Middle frontal gyrus (tissue), 1 donor: ENCODE data around the gene INHA.

Experiments used
- DNase-seq: peaks from one replicate; pipeline ENCODE4 v3.0.0-alpha.2; 2015; ENCODE audit warnings: low spot score; ENCODE audit errors: extremely low spot score

Gene INHA

DNA sequence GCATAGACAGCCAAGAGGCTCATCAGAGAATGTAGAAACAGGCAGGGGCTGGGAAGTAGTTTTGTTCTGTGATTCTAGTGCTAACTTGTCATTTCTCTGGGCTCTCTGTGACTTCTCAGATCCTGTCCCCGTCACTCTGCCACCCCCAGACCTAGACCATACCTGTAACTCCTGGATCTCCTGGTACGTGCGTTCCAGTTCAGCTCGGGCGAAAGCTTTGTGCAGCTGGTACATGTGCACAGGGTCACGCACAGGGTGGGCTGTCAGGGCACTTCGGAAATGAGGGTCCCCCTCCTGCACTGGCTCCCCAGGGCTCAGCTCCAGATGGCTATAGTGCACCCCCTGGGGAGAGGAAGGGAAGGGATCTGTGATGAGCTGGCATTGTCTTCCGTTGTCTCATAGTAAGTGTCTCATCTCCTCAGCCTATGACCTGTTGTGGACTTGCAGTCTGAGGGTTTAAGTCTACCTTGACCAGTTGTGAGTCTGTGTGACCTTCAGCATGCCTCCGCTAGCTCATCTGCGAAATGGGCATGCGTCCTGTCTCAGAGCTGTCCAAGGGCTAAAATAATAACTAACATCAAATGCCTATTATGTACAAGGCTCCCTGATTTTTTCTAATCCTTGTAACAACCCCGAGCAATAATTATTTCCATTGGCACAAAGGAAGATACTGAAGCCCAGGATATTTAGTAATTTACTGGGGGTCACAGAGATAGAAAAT is 31.2 kb upstream of the INHA start:
- DNase-seq = no peak

DNA sequence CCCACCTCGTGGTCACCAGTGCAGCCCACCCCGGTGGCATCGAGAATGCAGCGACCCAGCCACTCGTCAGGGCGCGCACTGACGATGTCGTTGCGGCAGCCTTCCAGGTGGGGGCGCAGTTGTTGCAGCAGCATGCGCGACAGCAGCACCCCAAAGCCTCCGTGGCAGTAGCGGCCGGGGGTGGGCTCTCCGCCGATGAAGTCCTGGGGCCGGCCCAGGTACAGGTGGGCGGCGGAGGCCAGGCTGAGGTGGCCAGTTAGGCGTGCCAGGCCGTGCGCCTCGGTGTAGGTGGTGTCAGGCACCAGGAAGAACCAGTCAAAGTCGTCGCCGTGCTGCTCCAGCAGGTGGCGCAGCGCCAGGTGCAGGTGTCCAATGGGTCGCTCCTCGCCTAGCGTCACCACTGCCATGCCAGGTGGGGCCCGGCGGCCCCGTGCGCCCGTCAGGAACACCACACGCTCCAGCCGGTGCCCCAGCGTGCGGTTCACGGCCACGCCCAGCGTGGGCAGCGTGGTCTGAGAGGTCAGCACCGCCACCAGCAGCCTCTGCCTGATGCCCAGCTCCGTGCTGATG is 30.4 kb upstream of the INHA start:
- no peak for DNase-seq

DNA sequence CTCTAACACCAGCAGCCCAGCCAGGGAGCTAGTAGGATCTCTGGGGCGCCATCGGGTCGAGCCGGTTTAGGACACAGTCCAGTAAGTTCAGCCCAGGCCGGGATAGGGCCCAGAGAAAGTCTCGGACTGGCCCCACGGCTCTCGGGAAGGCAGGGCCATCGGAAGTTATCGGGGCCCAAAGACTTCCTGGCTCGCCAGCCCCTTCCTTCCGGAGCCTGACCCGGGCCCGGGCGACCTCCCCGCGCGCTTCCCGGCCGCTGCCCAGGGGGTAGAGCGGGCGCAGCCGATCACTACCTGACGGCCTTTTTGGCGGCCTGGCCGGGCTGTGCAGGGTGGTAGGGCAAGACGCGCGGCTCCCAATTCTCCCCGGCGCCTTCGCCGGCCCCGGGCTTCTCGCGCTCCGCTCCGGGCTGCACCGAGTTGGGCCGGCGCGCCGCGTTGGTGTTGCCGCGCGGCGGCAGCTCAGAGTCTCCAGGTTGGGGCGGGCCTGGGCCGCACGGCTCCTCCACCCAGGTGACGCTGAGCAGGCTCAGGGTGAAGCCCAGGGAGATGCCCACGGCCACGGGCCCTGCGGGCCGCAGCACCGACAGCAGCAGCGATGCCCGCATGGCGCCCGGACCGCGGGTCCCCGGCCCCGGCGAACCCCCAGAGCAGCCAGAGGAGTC is 29.0 kb upstream of the INHA start:
- no peak for DNase-seq

DNA sequence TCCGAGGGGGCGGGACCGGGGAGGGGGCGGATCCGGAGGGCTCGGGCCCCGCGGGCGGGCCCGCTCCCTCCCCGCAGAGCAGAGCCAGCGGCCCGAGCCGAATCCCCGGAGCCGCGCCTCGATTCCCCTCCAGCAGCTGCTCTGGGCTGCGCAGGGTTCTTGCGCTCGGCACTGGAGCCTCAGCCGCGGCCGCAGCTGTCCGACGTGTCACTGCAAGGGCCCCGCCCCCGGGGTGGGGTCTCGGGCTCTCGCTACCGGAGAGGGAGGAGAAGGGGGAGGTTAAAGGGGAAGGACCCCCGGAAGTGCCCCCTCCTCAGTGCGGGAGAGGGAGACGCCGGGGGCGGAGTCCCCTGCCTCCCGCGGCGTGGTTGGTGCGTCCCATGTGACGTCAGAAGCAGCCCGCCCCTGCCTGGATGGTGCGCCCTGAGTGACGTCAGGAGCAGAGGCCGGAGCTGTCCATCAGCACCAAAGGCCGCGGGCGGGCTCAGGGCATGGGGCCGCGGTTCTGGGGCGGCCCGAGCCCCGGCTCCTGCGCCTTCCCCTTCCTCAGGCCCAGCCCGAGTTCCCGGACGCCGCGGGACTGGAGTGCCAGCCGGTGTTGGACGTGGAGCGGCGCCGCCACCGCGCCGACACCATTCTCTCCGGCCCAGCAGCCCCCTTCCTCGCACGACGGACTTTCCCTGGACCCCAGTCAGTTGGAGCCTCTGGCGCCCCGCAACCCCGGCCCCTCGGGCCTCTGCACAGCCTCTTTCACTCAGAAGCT is 28.3 kb upstream of the INHA start, which contains the start of the genes CHPF and TMEM198:
TSS of gene CHPF (minus strand) at position 214 of the 763 bp plus-strand sequence. CDS start 271 bp downstream, outside the sequence.
TSS of gene TMEM198 (plus strand) at position 433 of the 763 bp plus-strand sequence. CDS start 700 bp downstream, outside the sequence.
- peak; percentile 98 for DNase-seq

- no peak for DNase-seq
Observed at GRCh38 chr2:219544567-219544966, 27.5 kb upstream of the INHA start.

GRCh38 chr2:219545295-219545942 is 26.7 kb upstream of the INHA start:
- no peak for DNase-seq

- no peak for DNase-seq
Observed at GRCh38 chr2:219545943-219546352, 26.2 kb upstream of the INHA start.

GRCh38 chr2:219547621-219548020 is 24.5 kb upstream of the INHA start:
- no peak for DNase-seq

DNA sequence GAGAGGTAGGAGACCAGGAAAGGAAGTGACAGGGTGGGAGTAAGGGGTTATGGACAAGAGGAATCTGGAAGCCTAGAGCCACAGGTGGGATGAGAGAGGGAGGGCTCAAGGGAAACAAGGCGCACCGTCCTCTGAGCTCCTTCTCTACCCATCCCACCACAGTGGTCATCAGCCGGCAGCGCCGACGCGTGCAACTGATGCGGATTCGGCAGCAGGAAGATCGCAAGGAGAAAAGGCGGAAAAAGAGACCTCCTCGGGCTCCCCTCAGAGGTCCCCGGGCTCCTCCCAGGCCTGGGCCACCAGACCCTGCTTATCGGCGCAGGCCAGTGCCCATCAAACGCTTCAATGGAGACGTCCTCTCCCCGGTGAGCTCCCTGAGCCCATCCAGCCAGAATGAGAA is 23.1 kb upstream of the INHA start:
- no peak for DNase-seq

GRCh38 chr2:219549619-219550018 is 22.5 kb upstream of the INHA start:
- DNase-seq = no peak

- no peak for DNase-seq
Observed at GRCh38 chr2:219551441-219552381, 20.4 kb upstream of the INHA start.

- DNase-seq = peak; percentile 61
Observed at GRCh38 chr2:219552382-219553167, 19.5 kb upstream of the INHA start.

- DNase-seq = no peak
Observed at GRCh38 chr2:219553168-219553417, 19.0 kb upstream of the INHA start.

GRCh38 chr2:219553463-219553963 is 18.6 kb upstream of the INHA start:
- no peak for DNase-seq

- no peak for DNase-seq
Observed at GRCh38 chr2:219554350-219554749, 17.8 kb upstream of the INHA start.

GRCh38 chr2:219555956-219556355 is 16.2 kb upstream of the INHA start:
- DNase-seq = no peak

DNA sequence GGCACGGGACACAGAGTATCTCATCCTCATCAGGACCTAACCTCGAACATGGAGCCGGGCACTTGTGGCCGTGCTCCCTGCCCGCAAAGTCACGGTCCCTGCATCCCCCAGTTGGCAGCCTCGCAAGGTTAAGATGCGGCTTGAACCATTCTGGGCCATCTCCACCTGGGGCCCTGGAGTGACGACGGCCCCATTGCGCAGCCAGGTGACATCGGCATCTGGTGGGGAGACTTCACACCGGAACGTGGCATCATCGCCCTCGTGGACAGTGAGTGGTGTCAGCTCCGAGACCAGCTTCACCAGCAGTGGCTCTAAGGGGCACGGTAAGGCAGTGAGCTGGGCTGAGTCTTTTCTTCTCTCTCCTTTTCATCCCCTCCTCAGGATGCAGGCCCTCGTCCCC is 15.7 kb upstream of the INHA start:
- no peak for DNase-seq

- no peak for DNase-seq
Observed at GRCh38 chr2:219557320-219557719, 14.8 kb upstream of the INHA start.
